ENCODE data around the gene PDIA5. TPM values are rescaled to one million over a fixed set of nuclear protein-coding genes. Genes with fewer than 3 reads are reported as not detected.

Gene PDIA5
- total RNA-seq, 1 donor from 2014 or later = 5.4 TPM

DNA sequence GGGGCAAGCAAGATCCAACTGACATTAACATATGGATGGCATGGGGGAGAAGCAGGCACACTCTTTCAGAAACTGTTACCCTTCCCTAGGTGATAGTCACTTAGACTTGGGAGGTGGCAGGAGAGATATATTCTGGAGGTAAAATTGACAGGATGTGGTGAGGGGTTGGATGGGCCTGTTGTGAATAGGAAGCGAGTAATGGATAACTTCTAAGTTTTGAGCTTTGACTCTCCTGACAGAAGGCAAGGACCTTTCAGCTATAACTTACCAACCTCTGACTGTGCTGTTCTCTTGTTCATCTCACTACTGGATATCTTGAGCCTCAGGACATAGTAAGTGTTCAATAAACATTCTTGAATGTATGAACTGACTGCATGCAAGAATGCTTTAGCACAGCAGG is 1.9 kb upstream of the PDIA5 start:
- intact Hi-C loops (cut with DNase I) = no loop called here
- DNase-seq (no peak), ATAC-seq (ENCODE audit: poor library complexity) (no peak)

DNA sequence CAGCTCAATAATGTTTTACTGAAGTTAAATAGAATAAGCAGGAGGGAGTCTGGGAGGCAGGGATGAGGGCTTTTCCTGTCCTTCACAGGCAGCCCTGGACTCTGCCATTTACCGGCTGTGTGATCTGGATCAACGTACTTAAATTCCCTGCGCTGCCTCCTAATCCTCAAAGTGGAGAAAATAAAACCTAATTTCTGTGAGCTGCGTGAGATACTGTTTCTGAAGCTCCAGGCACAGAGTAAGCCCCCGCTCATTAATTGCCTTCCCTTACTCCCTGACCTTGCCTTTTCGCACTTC is 278 bp upstream of the PDIA5 start:
- intact Hi-C loops (cut with DNase I) = no loop called here
- ATAC-seq (ENCODE audit: poor library complexity) (peak; percentile 2), DNase-seq (no peak)

DNA sequence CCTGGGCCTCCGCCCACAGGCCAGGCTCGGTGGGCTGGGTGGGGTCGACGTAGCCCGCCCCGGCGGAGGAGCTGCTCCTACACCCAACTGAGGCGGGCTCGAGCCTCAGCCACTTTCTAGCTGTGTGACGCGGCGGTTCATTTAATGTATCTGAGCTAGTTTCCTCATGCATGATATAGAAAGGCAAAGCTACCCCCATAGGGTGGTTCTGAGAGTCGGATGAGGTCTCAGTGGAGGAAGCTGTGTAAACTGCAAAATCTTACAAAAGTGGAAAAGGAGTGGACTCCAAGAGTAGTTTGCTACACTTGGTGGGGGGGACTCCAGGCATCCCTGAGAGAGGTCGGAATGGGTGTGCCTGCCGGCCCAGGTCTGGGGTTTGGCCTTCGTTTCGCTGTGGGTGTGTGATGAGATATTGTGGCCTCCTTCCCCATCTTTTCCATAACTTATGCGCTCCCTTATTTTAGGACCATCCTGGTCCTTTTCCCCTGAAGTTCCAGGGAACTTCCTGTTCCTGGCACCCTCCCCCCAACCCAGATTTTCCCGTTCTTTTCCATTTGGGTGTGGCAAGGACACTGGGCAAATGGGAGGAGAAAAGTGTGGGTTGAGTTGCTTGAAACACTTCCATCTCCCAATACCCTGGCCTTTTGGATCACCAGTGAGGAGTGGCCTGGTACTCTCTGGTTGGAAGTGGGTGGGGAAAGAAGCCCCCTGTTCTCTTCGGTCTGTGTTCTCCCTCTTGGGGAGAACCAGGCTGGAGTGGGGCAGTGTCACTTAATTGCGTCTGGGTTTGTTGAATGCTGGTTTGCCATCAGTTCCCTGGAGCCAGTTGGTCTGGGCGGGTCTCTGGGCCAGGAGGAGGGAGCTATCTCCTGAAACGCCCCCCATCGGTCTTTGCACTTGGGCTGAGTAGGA is 1.1 kb downstream of the PDIA5 start:
- intact Hi-C loops (cut with DNase I) = no loop called here
- peak; percentile 24 for ATAC-seq (ENCODE audit: poor library complexity)
- DNase-seq = no peak

DNA sequence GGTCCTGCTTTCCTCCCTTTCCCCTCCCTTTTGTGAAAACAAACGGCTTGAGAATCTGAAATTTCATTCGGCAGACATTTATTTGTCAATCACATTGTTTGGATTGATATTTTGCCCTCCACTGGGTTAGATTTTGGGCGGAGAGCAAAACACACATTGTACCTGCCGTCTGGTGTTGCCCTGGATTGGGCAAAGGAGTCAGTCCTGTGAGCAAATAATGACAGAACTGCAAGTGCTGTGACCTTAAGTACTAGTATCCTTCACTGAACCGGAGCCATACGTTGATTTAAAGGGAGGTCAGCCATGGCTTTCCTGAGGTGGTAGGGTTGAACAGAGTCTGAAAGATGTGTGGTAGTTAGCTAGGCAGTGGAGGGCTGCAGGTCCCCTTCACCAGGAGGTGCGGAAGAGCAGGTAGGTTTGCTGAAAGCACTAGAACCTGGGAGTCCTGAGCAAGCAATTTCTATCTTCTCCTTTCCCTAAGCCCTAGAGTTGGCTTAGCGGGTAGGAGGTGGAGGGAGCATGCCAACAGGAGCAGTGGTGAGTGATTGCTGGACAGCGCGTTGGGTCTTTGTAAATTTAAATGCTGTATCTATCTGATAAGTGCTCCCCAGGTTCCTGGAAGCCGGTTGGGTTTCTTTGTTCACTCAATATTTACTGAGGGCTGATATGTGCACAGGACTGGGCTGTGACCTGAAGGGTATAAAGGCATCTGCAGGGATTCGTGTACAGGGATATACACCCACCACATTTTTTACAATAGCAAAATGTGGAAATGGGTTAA is 2.0 kb downstream of the PDIA5 start:
- intact Hi-C loops (cut with DNase I) = no loop called here
- ATAC-seq (ENCODE audit: poor library complexity) = no peak
- no peak for DNase-seq

DNA sequence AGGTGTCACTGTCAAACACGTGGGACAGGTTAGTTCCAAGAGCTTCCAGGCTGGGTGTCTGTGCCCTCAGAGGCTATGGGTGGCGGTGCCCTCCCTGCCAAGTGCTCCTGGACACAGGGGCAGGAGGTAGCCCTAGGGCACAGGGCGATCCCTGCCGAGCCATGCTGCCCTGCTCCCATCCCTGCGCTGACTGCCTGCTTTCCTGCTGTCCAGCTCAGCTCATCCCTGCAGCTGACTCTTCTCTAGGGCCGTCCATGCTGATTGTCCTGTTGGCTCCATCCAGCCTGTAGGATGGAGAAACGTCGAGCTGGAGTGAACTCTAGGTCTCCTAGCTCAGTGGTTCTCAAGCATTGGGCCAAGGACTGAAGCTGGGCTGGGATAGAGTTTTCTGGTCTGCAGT is 3.7 kb downstream of the PDIA5 start:
- intact Hi-C loops (cut with DNase I) = no loop called here

DNA sequence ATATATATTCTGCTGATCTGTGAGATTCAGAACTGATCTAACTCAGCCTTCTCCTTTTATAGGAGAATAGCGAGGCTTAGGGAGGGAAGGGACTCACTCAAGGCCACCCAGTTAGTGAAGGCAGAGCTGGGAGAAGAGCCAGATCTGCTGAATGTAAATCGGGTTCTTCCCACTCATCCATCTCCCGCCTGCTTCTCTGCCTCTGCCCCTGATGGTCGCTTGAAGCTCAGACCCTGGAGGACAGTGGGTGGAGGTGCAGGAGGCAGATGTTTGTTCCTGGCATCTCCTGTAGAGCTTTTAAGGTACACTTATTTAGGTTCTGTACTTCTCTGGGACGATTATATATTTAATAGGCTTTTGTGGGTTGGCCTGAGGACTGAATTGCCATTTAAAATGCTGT is 4.3 kb downstream of the PDIA5 start:
- intact Hi-C loops (cut with DNase I) = no loop called here
- DNase-seq = no peak
- ATAC-seq (ENCODE audit: poor library complexity) = no peak

More for the DNA sequence above, 3.7 kb downstream of the PDIA5 start:
- no peak for ATAC-seq (ENCODE audit: poor library complexity)
- DNase-seq = no peak

DNA sequence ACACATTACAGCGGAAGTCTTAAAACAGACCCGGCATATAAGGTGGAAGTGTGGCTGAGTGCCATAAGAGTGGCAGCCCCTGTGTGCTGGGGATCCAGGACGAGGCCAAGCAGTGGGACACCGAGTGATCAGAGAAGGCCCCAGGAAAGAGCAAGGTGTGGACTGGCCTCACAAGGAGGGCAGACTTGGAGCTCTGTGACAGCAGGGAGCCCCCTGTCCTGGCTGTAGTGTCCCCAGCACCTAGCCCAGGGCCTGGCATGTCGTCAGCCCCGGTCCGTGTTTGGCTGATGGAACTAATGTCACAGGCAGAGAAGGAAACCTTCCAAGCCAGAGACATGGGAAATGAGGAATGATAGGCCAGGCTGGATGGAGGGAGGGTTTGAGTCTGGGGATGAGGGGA is 4.8 kb downstream of the PDIA5 start:
- no peak for ATAC-seq (ENCODE audit: poor library complexity)
- DNase-seq = no peak
- intact Hi-C loops (cut with DNase I) = no loop called here

DNA sequence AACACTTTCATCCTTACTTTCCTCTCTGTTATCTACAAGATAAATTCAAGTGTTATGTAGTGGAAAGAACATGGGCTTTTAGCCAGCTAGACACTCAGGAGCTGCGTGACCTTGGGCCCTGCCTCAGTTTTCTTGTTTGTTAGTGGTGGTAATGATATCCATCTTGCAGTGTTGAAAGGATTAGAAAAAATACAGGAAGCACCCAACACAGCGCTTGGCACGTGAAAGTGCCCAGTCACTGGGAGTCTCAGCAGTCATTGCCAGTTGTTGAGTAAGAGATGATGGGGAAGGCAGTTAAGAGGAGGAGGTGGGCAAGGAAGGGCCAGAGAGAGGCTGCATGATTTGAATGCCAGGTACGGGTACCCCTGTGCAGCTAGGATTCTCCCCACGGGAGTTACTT is 5.3 kb downstream of the PDIA5 start:
- intact Hi-C loops (cut with DNase I) = no loop called here
- no peak for DNase-seq

DNA sequence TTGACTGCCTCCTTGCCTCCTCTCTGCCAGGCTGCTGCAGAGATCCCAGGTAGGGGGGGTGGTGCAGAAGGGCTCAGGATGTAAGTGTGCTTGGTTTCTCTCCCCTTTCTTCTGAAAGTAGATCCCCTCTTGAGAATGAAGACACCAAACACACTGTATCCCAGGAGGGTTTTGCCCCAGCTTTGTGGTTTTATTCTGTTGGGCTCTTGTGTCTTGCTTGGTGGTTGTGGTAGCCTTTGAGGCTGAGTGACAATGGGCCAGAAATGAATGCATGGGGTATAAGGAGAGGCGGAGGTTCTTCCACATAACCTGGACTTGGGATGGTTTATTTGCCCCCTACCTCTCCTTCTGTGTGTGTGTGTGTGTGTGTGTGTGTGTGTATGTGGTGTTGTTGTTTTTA is 5.7 kb downstream of the PDIA5 start:
- DNase-seq (no peak), ATAC-seq (ENCODE audit: poor library complexity) (no peak)
- intact Hi-C loops (cut with DNase I) = no loop called here

More for the DNA sequence above, 5.3 kb downstream of the PDIA5 start:
- ATAC-seq (ENCODE audit: poor library complexity) = no peak

DNA sequence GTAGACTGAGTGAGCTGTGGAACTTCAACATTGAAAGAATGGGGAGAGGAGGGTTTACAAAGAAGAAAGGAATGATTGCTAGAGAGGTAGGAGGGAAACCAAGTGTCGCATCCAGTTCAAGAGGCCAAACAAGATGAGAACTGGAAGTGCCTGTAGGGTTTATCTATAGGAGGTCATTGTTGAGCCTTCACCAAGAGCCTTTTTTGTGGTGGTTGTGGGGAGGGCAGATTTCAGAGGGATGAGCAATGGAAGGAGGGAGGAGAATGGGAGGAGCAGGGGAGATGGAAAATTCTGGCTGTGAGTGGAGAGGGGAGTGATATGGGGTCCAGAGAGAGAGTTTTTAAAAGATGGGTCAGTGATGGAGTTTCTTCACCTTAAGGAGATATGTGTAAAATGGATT is 8.5 kb downstream of the PDIA5 start:
- ATAC-seq (ENCODE audit: poor library complexity) = no peak
- intact Hi-C loops (cut with DNase I) = no loop called here
- DNase-seq = no peak

DNA sequence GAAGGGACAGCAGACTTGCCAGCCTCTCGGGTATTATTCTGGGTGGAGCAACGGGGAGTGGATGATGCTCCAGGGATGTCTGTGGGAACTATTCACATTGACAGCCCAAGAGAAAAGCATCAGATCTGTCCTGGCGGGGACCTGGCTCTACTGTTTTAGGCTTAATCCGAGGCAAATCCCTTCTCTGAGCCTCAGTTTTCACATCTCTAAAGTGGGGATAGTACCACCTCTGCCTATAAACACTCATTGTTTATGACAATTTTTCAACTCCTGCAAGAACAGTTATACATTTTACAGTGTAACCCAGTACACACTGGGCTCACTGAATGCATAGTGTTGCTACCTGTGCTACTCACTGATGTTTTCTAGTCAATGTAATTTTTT is 9.3 kb downstream of the PDIA5 start:
- DNase-seq = no peak
- intact Hi-C loops (cut with DNase I) = no loop called here
- ATAC-seq (ENCODE audit: poor library complexity) = no peak

DNA sequence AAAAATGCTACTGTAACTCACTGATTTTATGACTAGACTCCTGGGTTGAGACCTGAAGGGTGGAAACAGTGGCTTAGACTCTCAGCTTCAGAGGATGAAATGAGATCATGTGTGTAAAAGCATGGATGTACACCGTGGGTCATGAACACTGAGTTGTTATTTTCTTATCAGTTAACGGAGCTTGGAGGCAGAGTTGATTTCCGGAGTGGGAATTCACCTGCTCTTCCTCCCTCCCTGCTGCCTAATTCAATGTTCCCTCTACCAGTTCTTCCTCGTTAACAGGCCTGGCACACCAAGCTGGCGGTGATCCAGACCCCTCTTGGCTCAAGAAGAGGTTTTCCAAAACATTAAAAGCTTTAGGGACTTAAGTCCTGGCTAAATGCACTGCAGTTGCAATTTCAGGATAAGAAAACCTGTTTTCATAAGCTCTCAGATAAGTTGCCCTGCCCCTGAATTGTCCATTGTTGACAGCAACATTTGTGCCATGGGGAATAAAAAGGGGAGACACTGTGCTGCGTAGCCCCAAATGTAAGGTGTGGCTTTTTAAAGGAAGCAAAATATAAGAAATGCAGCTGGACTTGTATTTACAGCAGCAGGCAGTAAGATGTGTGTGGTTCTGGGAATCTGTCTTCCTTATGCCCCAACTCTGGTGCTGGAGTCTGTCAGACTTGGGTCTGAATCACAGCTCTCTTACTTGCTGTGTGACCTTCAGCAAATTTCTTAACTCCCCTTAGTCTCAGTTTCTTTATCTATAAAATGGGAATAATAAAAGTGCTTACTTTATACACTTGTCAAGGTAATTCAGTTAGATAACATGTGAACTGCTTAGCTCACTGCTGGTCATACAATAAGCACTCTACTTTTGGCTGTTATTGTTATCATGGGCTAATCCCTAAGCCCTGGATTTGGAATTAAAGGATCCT is 9.9 kb downstream of the PDIA5 start:
- intact Hi-C loops (cut with DNase I) = no loop called here
- ATAC-seq (ENCODE audit: poor library complexity) = peak; percentile 61
- DNase-seq = peak; percentile 80

DNA sequence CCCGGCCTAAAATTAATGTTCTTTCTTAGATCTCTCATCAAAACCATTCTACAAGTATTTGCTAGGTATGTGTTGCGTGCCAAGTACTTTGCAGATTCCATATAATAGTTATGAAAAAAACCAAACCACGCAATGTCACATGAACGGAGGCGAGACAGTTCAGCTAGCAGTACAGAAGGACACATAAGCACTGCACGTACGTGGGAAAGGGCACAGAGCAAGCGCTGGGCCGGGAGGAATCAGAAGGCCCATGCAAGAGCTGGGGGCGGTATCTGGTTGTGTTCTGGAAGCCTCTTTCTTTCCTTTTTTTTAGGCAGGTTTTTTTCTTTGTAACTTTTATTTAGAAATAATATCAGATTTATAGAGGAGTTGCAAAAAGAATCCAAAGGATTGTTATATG is 11.3 kb downstream of the PDIA5 start:
- ATAC-seq (ENCODE audit: poor library complexity) = no peak
- intact Hi-C loops (cut with DNase I) = no loop called here

DNA sequence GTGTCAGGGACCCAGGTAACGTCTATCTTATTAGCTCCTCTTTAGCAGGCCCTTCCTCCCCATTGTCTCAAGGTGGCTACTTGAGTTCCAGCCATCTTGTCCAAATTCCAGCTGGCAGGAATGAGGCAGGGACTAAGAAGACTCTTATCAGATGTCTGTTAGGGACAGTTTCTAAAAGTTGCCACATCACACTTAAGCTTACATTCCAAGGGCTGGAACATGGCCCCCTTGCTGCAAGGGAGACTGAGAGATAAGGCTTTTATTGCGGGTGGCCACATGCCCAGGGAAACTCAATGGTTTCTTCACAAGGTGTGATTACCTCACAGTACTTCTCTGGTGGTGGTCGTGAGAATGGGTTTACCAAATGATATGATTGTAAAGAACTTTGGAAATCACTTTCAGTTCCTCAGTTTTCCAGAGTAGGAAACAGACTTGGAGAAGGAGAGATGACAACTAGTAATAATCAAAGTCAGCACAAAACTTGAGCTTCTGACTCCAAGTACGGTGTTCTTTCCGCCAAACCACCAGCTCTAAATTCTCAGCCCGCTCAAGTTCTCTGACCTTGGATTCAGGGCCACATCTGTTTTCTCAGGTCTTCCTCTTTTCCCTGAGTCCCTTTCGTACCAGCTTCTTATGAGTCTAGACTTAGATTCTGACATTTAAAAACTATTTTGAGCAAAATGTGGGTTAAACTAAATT is 14.2 kb downstream of the PDIA5 start:
- DNase-seq = no peak
- intact Hi-C loops (cut with DNase I) = no loop called here
- no peak for ATAC-seq (ENCODE audit: poor library complexity)

More for the DNA sequence above, 11.3 kb downstream of the PDIA5 start:
- no peak for DNase-seq

DNA sequence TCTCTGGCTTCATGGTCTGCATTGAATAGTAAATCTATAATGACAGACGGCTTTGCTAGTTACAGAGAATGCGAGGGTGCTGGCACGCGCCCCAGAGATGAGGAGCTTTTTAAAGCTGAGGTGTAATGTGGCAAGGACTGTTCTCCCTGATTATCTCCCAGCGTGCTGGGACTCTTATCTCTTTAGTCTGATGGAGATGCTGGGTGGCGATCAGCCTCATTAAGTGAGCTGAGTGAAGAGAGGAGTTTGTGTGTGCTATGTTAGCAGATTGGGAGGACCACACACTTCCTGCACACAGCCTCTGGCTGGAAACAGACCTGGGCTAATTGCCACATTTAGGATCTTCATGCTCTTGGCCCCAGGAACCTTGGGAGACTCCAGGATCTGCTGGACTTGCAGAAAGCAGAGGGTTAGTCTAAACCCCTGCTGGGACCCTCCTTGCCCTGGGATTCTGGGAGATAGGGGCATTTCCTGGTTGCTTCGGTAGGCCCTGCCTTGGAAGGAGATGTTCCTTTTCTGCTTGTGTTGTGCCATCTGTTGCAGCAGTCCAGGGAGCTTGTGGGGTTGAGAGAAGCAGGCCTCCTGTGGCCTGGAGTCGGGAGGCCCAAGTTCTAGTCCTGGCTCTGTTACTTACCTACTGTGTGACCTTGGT is 15.0 kb downstream of the PDIA5 start:
- ATAC-seq (ENCODE audit: poor library complexity) (peak; percentile 21), DNase-seq (no peak)
- intact Hi-C loops (cut with DNase I) = no loop called here

DNA sequence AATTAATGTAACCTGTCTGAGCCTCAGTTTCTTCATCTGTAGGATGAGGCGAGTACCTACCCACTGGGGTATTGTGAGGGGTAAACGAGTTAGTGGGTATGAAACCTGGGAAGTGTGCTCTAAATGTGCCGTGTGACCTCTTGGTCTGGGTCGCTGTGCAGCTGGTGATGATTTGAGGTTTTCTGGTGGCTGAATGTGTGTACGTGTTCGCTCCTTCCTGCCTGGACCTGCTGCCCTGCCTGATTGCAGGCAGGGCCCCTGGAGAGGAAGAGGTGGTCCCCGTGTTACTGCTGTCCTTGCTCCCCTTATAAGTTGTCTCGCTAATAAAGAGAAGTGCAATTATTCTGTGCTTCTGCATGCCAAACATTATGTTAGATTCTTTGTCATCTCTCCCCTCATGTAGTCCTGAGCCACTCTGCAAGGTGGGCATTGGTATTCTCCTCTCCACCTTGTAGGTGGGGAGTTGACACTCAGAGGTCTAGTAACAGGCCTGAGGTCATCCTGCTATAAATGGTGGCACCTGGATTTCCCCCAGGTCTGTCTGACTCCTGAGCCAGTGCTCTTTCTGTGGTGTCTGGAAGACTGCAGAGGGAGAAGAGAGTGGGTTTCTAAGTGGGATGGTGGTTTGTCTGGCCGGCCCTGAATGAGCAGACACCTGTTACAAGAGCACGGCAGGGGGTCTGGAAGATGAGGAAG is 15.7 kb downstream of the PDIA5 start:
- DNase-seq = no peak
- intact Hi-C loops (cut with DNase I) = no loop called here
- no peak for ATAC-seq (ENCODE audit: poor library complexity)

DNA sequence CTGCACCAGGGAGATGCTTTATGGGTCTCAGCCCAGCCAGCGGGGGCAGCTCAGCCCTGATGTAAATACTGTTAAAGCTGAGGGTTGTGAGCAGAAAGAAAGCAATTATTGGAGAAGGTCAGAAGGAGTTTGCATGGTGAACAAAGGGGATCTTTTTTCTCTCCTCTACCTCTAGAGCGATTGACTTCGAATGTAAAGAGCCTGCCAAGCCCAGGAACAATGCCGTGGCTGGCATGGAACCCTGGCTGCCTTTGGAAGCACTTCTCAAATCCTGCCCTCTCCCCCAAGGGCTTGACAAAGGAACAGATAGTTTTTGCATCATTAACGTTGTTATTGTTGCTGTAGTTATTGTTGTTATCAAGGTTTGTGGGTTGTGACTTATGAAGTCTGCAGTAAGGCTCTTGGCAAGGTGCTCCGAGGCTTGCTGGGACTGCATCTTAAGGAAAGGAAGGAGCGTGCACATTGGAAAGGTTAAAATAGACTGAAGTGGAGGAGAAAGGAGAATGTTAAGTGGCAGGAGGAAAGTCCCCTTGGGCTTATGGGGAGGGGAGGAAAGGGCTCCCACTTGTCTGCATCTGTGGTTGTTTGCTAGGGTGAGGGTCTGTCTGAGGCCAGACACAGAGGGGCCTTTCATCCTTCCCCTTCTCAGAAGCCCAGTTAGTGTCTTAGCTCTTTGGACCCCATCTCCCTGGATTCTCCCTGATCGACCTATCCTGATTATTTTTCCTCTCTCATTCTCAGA is 16.7 kb downstream of the PDIA5 start:
- ATAC-seq (ENCODE audit: poor library complexity) (peak; percentile 35), DNase-seq (no peak)
- intact Hi-C loops (cut with DNase I) = no loop called here
